ENCODE data around the gene DTX2.
"Not testable (repeated sequence)": the region's sequence is repeated elsewhere in the genome, so short reads cannot be mapped to it uniquely, and the experiment has no call there.

DTX2 gene

DNA sequence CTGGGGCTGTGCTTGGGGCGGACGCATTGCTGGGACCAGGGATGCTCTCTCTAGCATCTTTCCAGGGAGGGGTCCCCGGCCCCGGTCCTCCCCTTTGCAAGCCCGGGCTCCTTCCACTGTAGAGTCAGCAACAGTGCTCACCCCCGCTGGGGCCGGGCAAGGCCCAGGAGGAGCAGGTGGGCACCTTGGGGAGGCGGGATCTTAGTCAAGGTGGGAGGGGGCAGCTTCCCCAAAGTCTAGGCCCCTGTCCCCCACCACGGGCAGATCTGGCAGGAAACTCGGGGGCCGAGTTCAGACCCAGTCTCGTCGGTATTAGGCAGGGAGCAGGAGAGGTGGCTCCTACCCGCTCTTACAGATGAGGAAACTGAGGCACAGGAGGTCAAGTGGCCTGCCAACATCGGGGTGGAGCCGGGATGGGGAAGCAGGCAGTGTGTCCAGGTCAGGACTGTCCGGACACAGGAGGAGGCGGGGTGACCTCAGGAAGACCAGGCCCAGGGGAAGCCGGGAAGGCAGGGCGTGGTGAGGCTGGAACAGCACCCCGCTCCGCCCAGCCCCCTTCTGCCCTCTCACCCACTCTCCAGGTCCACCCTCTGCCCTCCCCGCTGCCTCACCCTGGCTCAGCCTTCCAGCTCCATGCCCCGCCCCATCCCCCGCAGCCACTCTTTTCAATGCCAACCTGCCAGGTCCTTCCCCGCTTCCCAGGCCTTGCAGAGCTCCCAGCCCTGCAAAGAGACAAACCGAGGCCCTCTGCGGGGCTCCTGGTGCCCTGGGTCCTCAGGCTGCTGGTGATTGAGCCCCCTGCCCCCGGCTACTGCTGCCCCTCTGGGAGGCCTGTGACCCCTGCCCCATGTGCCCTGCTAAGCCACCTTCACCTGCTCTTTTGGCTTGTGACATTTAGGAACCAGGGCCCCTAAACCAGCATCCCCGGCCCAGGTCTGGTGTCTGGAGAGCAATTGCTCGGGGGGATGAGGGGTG lies 50.7 kb downstream of the DTX2 start:
- not testable (repeated sequence) for DNase-seq (ENCODE audit: low spot score)

DNA sequence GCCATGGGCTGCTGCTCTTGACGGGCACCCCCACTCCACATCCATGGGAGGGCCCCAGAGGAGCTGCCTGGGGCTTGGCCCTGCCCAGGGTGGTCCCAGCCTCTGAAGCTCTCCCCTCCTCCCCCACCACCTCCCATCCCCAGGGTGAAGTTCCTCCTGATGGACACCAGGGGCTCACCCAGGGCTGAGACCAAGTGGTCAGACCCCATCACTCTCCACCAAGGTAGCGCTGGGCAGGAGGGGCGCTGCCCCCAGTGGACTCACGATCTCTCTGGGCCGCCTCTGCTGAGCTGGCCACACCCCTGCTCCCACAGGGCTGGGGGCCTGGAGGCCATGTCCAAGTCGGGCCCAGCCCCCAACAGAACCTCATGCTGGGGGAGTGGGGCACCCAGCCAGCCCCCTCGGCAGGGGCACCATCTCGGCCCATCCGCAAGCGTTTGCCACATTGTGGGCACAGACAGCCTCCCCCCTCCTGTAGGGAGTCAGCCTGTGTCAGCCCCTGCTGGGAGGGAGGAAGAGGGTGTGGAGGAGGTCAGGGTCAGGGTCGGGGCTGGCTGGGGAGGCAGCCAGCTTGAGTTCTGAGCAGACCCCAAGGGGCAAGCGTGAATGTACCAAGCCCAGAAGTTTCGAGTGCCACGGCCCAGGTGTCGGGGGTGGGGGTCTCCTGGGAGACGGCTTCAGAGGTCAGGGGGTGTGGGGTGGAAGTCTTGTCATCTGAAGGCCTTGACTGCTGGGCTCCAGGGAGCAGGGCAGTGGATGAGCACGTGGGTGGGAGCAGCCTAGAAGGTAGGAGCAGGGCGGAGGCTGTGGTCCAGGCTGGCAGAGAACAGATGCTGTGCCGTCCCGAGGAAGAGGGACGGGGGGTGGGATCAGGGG lies 51.7 kb downstream of the DTX2 start:
- DNase-seq (ENCODE audit: low spot score), result no peak

DNA sequence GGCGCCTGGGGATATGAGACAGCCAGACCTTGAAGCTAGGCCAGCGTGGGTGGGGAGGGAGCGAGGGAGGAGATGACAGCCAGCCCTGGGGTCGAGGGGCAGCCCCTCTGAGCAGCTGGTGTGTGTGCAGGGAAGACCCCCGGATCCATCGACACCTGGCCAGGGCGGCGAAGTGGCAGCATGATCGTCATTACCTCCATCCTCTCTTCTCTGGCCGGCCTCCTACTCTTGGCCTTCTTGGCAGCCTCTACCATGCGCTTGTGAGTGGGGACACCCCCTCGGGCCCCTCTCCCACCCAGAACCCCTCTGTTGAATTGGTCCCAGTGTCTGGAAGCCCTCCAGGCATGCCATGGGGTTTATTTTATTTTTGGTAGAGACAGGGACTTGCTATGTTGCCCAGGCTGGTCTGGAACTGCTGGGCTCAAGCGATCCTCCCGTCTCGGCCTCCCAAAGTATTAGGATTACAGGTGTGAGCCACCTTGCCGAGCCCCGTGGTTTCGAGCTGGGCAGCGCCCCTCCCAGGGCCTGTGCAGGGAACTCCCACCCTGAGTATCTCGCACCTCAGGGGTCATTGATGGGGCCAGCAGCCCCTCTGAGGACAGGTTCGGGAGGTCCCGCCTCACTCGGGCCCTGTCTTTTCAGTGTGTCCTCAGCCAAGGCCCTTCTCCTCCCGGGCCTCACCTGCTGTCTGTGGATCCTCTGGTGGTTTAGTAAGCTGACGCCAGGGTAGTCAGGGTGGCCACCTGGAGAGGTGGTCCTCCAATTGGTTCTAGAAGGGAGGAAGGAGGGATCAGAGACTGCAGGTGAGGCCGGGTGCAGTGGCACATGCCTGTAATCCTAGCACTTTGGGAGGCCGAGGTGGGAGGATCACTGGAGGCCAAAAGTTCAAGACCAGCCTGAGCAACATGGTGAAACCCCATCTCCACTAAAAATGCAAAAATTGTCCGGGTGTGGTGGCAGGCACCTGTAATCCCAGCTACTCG lies 52.6 kb downstream of the DTX2 start:
- DNase-seq (ENCODE audit: low spot score), result no peak

- DNase-seq (ENCODE audit: low spot score), result no peak
Observed at GRCh38 chr7:76514926-76515771, 53.6 kb downstream of the DTX2 start.

DNA sequence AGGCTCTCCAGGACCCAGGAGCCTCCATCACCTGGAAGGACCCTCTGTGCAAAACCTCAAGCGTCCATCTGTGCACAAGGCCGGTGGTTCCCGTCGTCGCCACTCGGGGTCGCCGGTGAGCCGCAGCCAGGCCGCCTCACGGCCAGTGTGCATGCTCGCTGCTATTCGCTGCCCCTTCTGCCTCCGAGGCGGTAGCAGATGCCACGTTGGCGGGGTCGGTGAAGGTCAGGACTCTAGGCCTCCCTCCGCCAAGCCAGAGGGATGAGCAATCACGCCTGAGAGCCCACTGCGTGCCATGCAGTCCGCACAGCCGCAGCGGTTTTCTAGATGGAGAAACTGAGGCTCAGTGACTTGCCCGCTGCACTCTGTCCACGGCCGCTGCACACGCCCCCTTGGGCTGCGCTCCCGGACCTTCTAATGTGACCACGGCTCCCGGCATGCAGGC lies 54.5 kb downstream of the DTX2 start:
- DNase-seq (ENCODE audit: low spot score), result no peak

DNA sequence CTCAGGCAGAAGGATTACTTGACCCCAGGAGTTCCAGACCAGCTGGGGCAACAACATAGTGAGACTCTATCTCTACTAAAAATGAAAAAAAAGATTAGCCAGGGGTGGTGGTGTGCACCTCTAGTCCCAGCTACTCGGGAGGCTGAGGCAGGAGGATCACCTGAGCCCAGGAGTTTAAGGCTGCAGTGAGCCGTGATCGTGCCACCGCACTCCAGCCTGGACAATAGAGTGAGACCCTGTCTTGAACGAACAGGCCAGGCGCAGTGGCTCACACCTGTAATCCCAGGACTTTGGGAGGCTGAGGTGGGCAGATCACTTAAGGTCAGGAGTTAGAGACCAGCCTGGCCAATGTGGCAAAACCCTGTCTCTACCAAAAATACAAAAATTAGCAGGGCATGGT lies 55.4 kb downstream of the DTX2 start:
- not testable (repeated sequence) for DNase-seq (ENCODE audit: low spot score)

DNA sequence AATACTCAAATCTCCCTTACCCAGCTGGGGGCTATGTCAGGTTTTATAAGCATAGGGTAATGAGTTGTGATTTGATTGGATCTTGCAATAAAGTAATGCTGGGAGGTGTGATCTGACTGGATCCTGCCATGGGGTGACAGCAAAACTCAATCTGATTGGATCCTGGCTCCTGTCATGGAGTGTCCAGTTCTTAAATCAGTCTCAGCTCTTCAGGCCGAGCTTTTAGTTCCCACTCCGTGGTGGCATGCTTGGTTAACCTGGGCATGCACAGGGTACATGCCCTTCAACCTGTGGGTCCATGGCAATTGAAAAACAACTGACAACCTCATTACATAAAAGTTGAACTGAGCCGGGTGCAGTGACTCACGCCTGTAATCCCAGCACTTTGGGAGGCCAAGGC lies 64.7 kb downstream of the DTX2 start:
- DNase-seq (ENCODE audit: low spot score), result not testable (repeated sequence)

GRCh38 chr7:76531643-76532042 lies 70.1 kb downstream of the DTX2 start:
- not testable (repeated sequence) for DNase-seq (ENCODE audit: low spot score)

GRCh38 chr7:76543197-76543596 lies 81.7 kb downstream of the DTX2 start, which contains the start of gene SPDYE16:
TSS of gene SPDYE16 (minus strand) at chr7:76543297. CDS start at chr7:76541459, 1,838 bp downstream.
- DNase-seq (ENCODE audit: low spot score), result not testable (repeated sequence)

DNA sequence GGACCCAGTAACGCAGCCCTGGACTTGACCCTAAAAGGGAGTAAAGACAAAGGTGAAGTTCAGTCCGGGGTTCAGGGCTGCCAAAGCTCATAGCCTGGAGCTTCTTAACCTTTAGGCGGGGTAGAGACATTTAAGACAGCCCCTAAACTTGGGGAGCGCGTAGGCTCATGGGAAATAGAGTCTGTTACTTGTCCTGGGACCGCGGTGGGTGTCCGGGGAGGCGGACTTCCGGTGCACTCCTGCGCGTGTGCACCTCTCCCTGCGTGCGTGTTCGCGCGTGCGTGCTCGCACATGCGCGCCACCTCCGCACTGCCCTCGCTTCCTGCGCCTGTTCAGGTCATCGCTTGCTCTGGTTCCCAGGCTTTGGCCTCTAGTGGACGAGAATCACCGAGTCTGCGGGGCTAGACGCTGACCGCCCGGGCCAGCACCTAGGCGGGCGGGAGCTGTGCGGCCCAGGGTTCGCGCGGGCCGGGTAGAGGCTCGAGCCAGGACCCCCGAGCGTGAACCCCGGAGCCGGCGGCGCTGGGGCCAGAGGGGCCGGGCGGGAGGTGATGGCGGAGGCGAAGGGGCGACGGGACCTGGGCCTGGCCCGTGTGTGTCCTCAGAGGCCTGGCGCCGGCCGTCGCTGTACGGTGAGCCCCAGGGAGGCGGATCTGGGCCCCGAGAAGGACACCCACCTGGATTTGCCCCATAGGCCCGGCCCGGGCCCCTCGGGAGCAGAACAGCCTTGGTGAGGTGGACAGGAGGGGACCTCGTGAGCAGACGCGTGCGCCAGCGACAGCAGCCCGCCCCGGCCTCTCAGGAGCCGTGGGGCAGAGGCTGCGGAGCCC lies 87.7 kb downstream of the DTX2 start:
- DNase-seq (ENCODE audit: low spot score), result peak; percentile 85

GRCh38 chr7:76549855-76550248 lies 88.3 kb downstream of the DTX2 start:
- DNase-seq (ENCODE audit: low spot score), result not testable (repeated sequence)

- DNase-seq (ENCODE audit: low spot score), result not testable (repeated sequence)
Observed at GRCh38 chr7:76551992-76552391, 90.5 kb downstream of the DTX2 start.
